ENCODE data around the gene BMP10.

BMP10 gene

GRCh38 chr2:68853035-68853434 is 18.2 kb downstream of the BMP10 start:
- DNase-seq (ENCODE audit: low spot score): no peak

- peak; percentile 78 for DNase-seq (ENCODE audit: low spot score)
Measured at GRCh38 chr2:68850524-68850923, 20.7 kb downstream of the BMP10 start.

GRCh38 chr2:68849579-68850030 is 21.6 kb downstream of the BMP10 start:
- peak; percentile 78 for DNase-seq (ENCODE audit: low spot score)

GRCh38 chr2:68847751-68848150 is 23.4 kb downstream of the BMP10 start:
- DNase-seq (ENCODE audit: low spot score): no peak

- no peak for DNase-seq (ENCODE audit: low spot score)
Measured at GRCh38 chr2:68846091-68846490, 25.1 kb downstream of the BMP10 start.

GRCh38 chr2:68845043-68845442 is 26.2 kb downstream of the BMP10 start:
- DNase-seq (ENCODE audit: low spot score): no peak

- no peak for DNase-seq (ENCODE audit: low spot score)
Measured at GRCh38 chr2:68839260-68839833, 31.9 kb downstream of the BMP10 start.

GRCh38 chr2:68838641-68839040 is 32.6 kb downstream of the BMP10 start:
- no peak for DNase-seq (ENCODE audit: low spot score)

- DNase-seq (ENCODE audit: low spot score): no peak
Measured at GRCh38 chr2:68837861-68838341, 33.3 kb downstream of the BMP10 start.

- DNase-seq (ENCODE audit: low spot score): peak; percentile 66
Measured at GRCh38 chr2:68837164-68837860, 33.9 kb downstream of the BMP10 start.

- no peak for DNase-seq (ENCODE audit: low spot score)
Measured at GRCh38 chr2:68835621-68836020, 35.6 kb downstream of the BMP10 start.

- no peak for DNase-seq (ENCODE audit: low spot score)
Measured at GRCh38 chr2:68834737-68835376, 36.3 kb downstream of the BMP10 start.

GRCh38 chr2:68833162-68833561 is 38.0 kb downstream of the BMP10 start:
- no peak for DNase-seq (ENCODE audit: low spot score)

- peak; percentile 90 for DNase-seq (ENCODE audit: low spot score)
Measured at GRCh38 chr2:68832233-68832869, 38.8 kb downstream of the BMP10 start.

GRCh38 chr2:68831686-68832232 is 39.4 kb downstream of the BMP10 start:
- no peak for DNase-seq (ENCODE audit: low spot score)

- DNase-seq (ENCODE audit: low spot score): no peak
Measured at GRCh38 chr2:68829749-68830148, 41.4 kb downstream of the BMP10 start.

- DNase-seq (ENCODE audit: low spot score): peak; percentile 97
Measured at GRCh38 chr2:68828887-68829708, 42.1 kb downstream of the BMP10 start.

GRCh38 chr2:68827666-68828065 is 43.5 kb downstream of the BMP10 start:
- no peak for DNase-seq (ENCODE audit: low spot score)

GRCh38 chr2:68825866-68826265 is 45.3 kb downstream of the BMP10 start:
- no peak for DNase-seq (ENCODE audit: low spot score)

GRCh38 chr2:68824831-68825230 is 46.4 kb downstream of the BMP10 start:
- DNase-seq (ENCODE audit: low spot score): no peak

GRCh38 chr2:68822207-68822872 is 48.9 kb downstream of the BMP10 start:
- no peak for DNase-seq (ENCODE audit: low spot score)

All from kidney capillary endothelial cell (primary cell).